Hematopoietic multipotent progenitor cell (in vitro differentiated cells): Measurements from ENCODE around the gene FAM53A. TPM values are rescaled to one million over a fixed set of nuclear protein-coding genes. Genes with fewer than 3 reads are reported as not detected.
"Not testable (repeated sequence)": the region's sequence is repeated elsewhere in the genome, so short reads cannot be mapped to it uniquely, and the experiment has no call there.

ENCODE experiments used
- DNase-seq, 3 donors: peaks; one replicate each; pipeline ENCODE4 v3.0.0-alpha.2; 2011 to 2015; ENCODE audit warnings: low read depth in 2 of 3, low spot score in 2 of 3
- total RNA-seq: library from RNA; depleted of rRNA; stranded (reverse); fragments of >200 nt; gene quantifications from one replicate; pipeline ENCODE4 v1.2.3, GENCODE V29; 2012

FAM53A gene
- total RNA-seq, 1 donor: 9.4 TPM

- DNase-seq: no peak
These were observed 6.6 kb upstream of the FAM53A start for GRCh38 chr4:1690698-1691097.

- DNase-seq: no peak
These were observed 2.4 kb upstream of the FAM53A start for GRCh38 chr4:1686440-1687036.

- no peak for DNase-seq
These were observed 1.4 kb upstream of the FAM53A start for GRCh38 chr4:1685235-1686150.

GRCh38 chr4:1684506-1685234 is 557 bp upstream of the FAM53A start:
- no peak for DNase-seq

- DNase-seq: peak in 2 of 3 donors; percentile 14 to 42
These were observed 815 bp downstream of the FAM53A start for GRCh38 chr4:1683261-1683735.

GRCh38 chr4:1682860-1683259 is 1.3 kb downstream of the FAM53A start:
- DNase-seq: no peak

- DNase-seq: no peak
These were observed 5.9 kb downstream of the FAM53A start for GRCh38 chr4:1678244-1678643.

- DNase-seq: peak in 2 of 3 donors; percentile 26 to 49
These were observed 7.2 kb downstream of the FAM53A start for GRCh38 chr4:1676605-1677525.

- DNase-seq: no peak
These were observed 8.3 kb downstream of the FAM53A start for GRCh38 chr4:1675802-1676137.

GRCh38 chr4:1675136-1675801 is 8.8 kb downstream of the FAM53A start:
- no peak for DNase-seq

- DNase-seq: no peak
These were observed 9.4 kb downstream of the FAM53A start for GRCh38 chr4:1674682-1675081.

GRCh38 chr4:1673671-1674070 is 10.4 kb downstream of the FAM53A start:
- DNase-seq: no peak

- not testable (repeated sequence) for DNase-seq
These were observed 13.1 kb downstream of the FAM53A start for GRCh38 chr4:1671011-1671410.

GRCh38 chr4:1670279-1670678 is 13.8 kb downstream of the FAM53A start:
- no peak for DNase-seq

- no peak for DNase-seq
These were observed 14.3 kb downstream of the FAM53A start for GRCh38 chr4:1669850-1670249.

- no peak for DNase-seq
These were observed 14.8 kb downstream of the FAM53A start for GRCh38 chr4:1669270-1669669.

GRCh38 chr4:1668488-1668840 is 15.6 kb downstream of the FAM53A start:
- no peak for DNase-seq

- DNase-seq: no peak
These were observed 16.8 kb downstream of the FAM53A start for GRCh38 chr4:1667273-1667672.

GRCh38 chr4:1666391-1666790 is 17.7 kb downstream of the FAM53A start:
- DNase-seq: no peak

GRCh38 chr4:1664141-1664540 is 20.0 kb downstream of the FAM53A start:
- DNase-seq: no peak
